Activated CD8-positive, alpha-beta memory T cell treated with anti-CD3 and anti-CD28 coated beads for 4 hours (primary cell): ENCODE results near the gene PDE4B.
"Not testable (repeated sequence)": the region's sequence is repeated elsewhere in the genome, so short reads cannot be mapped to it uniquely, and the experiment has no call there.

Experiments
- DNase-seq, 2 donors: peaks; one replicate each; pipeline ENCODE4 v3.0.0-alpha.2; 2020; ENCODE audit warnings: low read depth in 2 of 2

PDE4B gene

GRCh38 chr1:65814752-65815151 is 22.1 kb downstream of the PDE4B start:
- no peak for DNase-seq

- DNase-seq: no peak
Observed at GRCh38 chr1:65817891-65818290, 25.2 kb downstream of the PDE4B start.

- DNase-seq: no peak
Observed at GRCh38 chr1:65818966-65819365, 26.3 kb downstream of the PDE4B start.

DNA sequence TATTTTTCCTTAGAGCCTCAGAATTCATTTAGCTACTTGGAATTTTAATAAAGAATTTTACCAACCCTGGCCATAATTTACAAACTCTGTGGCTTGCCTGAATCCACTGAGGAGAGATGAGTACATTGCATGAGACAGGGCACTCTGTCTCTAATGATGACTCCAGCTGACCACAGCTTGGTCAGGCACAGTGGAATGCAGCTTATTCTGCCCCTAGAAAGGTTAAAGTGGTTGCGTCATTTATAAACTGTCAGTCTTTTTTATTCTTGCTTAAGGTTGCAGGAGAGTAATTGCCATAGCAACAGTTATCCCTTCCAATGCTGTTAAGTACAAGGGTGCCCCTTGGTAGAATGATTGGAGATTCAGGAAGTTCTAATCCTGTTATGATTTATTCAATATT is 28.3 kb downstream of the PDE4B start:
- no peak for DNase-seq

GRCh38 chr1:65821386-65821785 is 28.7 kb downstream of the PDE4B start:
- no peak for DNase-seq

DNA sequence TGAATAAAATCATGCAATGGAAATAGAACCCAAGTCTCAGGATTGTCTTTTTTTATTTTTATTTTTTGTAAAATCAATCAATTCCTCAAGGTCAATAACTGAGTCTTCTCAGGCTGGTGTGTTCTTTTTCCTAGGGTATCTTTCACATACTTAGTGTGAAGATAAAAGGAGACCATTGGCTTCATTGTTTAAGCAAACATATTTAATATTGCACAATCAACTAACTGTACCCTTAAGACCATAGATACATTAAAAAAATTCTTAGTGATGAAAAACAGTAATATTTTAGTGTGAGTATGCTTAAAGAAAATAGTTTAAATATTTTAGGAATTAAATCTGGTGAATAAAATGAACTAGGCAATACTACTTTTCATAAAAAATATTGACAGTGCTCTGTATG is 31.4 kb downstream of the PDE4B start:
- no peak for DNase-seq

- no peak for DNase-seq
Observed at GRCh38 chr1:65825741-65826140, 33.0 kb downstream of the PDE4B start.

DNA sequence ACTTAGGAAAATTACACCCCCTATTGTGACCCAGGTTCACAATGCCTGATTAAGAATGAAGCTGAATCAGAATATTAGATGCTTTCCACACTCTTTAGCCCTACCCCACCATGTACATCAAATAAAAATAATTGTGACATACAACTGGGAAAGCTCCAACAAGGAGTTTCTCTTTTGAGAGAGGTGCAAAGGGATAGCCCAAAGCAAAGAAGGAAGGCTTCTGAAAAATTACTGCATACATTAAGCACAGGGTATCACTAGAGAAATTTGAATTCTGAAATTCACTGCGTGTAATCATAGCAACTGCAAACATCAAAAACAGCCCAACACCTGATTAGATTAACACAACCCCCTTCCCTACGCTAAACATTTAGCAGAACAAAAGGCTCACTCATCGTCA is 34.1 kb downstream of the PDE4B start:
- DNase-seq: no peak

- no peak for DNase-seq
Observed at GRCh38 chr1:65827346-65827745, 34.7 kb downstream of the PDE4B start.

DNA sequence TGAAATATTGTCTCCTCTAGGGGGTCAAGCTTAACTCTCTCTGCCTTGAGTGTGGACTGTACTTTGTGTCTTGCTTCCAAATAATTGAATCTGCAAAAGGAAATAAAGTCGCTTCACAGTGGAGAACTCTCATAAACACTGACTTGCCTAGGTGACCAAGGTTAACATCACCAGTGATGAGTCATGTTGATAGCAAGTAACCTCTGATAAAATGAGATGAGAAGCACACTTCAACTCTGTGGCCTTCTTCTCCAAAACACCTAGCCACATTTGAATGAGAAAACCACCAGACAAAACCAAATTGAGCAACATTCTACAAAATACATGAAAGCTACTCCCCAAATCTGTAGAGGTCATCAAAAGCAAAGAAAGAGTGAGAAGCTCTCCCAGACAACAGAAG is 37.6 kb downstream of the PDE4B start:
- no peak for DNase-seq

- DNase-seq: no peak
Observed at GRCh38 chr1:65832296-65832695, 39.6 kb downstream of the PDE4B start.

- DNase-seq: no peak
Observed at GRCh38 chr1:65836686-65837085, 44.0 kb downstream of the PDE4B start.

DNA sequence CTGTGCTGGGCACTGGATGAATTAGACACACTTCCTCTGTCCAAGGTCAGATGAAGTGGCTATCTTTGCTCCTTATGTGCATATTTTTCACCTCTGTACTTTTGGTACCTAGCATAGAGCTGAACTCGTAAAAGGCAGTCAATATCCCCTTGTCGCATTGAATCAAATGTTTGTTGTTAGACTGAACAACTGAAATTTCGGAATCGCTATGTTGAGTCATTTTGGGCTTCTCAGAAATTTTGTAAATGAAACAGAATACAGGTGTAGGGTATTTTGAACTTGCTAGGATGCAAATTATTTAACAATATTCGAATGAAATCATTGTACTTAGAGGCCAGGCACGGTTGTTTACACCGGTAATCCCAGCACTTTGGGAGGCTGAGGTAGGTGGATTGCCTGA is 48.0 kb downstream of the PDE4B start:
- DNase-seq: no peak

DNA sequence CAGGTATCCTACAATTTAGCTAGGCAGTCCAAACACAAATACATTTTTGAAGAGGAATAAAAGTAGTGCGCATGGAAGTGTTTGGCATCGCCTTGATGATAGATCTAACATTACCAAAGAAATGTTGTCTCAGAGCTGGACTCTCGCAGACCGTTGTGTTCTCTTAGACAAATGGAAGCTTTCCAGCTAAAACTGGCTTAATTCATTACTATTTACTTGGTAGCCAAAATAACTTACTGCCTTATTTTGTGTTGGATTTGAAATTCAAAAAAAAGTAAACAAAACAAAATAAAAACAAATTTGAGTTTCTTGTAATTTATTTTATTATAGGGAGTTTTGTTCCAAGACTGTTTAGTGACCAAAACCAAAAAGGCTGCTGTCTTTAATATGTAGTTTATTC is 51.6 kb downstream of the PDE4B start:
- no peak for DNase-seq

DNA sequence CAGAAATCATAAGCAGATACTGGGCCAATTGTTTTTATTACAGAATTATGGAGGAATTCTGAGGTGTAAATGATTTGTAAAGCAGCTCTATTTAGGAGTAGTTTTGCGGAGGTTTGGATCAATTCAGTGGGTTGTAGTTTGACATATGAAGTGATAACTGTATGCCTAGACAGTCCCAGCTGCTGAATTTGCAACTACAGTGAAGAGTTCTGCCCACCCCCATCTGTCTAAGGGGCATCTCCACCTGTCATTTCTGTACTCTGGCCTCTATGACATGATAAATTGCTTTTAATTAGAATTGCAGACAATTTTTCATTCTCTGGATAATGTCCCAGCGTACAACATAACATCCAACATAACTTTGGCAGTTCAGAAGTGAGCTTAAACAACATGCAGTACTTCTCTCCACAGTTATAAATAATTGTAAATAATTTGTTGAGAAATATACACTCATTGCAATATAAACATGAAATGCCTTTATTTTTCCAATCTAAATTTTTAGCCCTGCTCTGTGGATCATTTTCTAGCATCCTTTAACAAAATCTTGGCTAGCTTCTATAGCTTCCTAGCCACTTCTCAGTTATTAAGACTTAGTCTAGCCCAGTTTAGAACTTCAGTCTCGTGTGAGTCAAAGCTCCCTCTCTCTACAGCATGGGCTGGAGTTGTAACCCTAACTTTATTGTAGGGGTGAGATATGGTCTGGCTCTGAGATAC is 52.3 kb downstream of the PDE4B start:
- no peak for DNase-seq

GRCh38 chr1:65845535-65846060 is 52.9 kb downstream of the PDE4B start:
- no peak for DNase-seq

GRCh38 chr1:65846866-65847265 is 54.2 kb downstream of the PDE4B start:
- DNase-seq: no peak

GRCh38 chr1:65850281-65850680 is 57.6 kb downstream of the PDE4B start:
- no peak for DNase-seq

- not testable (repeated sequence) for DNase-seq
Observed at GRCh38 chr1:65856591-65856990, 63.9 kb downstream of the PDE4B start.

GRCh38 chr1:65866439-65866838 is 73.7 kb downstream of the PDE4B start:
- no peak for DNase-seq

DNA sequence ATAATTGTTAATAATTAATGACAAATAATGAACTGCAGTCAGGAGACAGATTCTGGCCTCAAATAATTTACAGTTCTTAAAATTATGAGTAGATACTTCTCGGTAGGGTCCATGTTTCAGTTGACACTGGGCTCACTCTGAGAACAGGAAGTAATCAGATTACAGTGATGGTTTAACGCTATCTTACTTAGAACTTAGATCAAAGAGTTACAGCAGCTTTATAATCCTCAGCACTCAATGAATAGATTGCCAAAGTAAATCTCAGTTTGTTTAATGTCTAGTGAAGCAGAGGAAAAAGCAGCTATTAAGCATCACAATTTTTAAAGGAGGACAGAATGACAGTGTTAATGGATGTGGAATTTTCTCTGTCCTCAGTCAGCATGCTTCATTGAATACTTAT is 79.6 kb downstream of the PDE4B start:
- DNase-seq: no peak

- DNase-seq: not testable (repeated sequence)
Observed at GRCh38 chr1:65878342-65878741, 85.6 kb downstream of the PDE4B start.

- no peak for DNase-seq
Observed at GRCh38 chr1:65880611-65881010, 87.9 kb downstream of the PDE4B start.

DNA sequence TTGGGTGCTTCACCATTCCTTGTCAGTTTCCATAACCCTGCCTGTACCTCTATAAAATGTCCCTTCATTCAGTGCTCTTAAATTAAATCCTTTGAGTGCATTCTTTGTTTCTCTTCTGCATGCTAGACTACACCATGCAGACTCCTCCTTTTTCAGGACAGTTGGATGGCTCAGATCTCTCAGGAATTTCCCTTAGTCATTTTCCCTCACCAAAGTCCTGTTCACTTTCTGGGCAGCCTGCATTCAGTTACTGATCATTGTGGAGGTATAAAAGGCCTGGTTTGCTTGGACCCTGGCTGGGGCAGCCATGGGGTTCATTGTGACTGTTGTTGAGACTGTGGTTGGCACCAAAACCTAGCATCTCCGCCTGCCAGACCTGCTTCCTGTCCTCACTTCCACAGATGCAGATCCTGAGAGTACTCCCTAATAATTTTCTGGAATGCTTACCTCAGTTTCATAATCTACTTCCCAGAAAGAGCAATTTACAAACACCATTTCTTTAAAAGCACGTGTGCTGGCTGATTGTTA is 88.4 kb downstream of the PDE4B start:
- DNase-seq: no peak
